ENCODE data around the gene PHC1. TPM values are rescaled to one million over a fixed set of nuclear protein-coding genes. Genes with fewer than 3 reads are reported as not detected.
"Not testable (repeated sequence)": the region's sequence is repeated elsewhere in the genome, so short reads cannot be mapped to it uniquely, and the experiment has no call there.

PHC1 gene
- total RNA-seq, 1 donor from 2014 or later: 209 TPM

DNA sequence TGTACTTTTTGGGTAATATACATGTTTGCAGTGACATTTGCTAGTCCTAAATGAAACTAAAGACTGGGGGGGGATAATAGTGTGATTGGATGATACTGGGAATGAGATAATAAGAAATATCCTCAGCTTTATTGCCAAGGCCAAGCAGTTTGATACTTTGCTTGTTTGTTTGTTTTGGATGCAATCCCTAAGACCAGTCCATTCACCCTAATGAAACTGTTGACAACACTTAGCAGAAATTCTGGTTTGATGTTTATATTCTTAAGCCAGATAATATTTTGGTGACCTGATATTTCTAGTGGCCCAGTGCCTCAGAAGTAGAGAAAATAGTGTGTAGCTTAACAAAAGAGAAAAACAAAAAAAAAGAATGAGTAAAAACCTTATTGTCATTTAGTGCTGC is 1.8 kb downstream of the PHC1 start:
- H3K9me3 Mint-ChIP-seq (ENCODE audit: low read depth): no peaks in the 10 kb centered on the region
- H3K36me3 Mint-ChIP-seq (ENCODE audit: insufficient read depth): peaks cover 11% of the 10 kb centered on the region
- H3K4me3 Mint-ChIP-seq (ENCODE audit: low read depth): no peak overlapping the region
- H3K27ac Mint-ChIP-seq: no peak overlapping the region
- TF ChIP-seq, protein P1, sequence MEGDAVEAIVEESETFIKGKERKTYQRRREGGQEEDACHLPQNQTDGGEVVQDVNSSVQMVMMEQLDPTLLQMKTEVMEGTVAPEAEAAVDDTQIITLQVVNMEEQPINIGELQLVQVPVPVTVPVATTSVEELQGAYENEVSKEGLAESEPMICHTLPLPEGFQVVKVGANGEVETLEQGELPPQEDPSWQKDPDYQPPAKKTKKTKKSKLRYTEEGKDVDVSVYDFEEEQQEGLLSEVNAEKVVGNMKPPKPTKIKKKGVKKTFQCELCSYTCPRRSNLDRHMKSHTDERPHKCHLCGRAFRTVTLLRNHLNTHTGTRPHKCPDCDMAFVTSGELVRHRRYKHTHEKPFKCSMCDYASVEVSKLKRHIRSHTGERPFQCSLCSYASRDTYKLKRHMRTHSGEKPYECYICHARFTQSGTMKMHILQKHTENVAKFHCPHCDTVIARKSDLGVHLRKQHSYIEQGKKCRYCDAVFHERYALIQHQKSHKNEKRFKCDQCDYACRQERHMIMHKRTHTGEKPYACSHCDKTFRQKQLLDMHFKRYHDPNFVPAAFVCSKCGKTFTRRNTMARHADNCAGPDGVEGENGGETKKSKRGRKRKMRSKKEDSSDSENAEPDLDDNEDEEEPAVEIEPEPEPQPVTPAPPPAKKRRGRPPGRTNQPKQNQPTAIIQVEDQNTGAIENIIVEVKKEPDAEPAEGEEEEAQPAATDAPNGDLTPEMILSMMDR (IDR thresholded peaks at IDR 0.05; ENCODE audit: unreplicated experiment): no peak
- no peaks in the 10 kb centered on the region for H3K27me3 Mint-ChIP-seq
- no peak for DNase-seq (ENCODE audit: low spot score, unreplicated experiment)
- peaks cover 27% of the 10 kb centered on the region for H3K4me1 Mint-ChIP-seq (ENCODE audit: low read depth)

DNA sequence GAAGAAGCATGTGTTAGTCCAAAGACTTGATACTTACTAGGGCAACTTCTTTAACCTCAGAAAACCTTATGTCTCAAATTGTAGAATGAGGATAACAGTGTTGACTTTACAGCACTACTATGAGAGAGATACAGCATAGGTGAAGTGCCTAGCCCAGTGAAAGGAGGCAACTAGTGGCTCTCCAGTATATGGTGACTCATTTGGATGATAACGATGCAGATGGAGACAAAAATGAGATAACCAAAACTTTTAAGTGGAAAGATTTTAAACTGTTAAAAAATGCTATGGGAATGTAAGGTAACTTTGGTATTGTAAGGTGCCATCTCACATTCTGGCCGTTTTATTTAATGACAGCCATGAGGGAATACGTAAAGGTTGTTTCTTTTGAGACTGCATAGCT is 2.7 kb downstream of the PHC1 start:
- TF ChIP-seq, protein P1 (IDR thresholded peaks at IDR 0.05; ENCODE audit: unreplicated experiment): no peak
- H3K36me3 Mint-ChIP-seq (ENCODE audit: insufficient read depth): peaks cover 15% of the 10 kb centered on the region
- no peaks in the 10 kb centered on the region for H3K9me3 Mint-ChIP-seq (ENCODE audit: low read depth)
- no peak for DNase-seq (ENCODE audit: low spot score, unreplicated experiment)
- no peak overlapping the region for H3K27ac Mint-ChIP-seq
- no peak overlapping the region for H3K4me3 Mint-ChIP-seq (ENCODE audit: low read depth)
- H3K4me1 Mint-ChIP-seq (ENCODE audit: low read depth): peaks cover 21% of the 10 kb centered on the region
- no peaks in the 10 kb centered on the region for H3K27me3 Mint-ChIP-seq

DNA sequence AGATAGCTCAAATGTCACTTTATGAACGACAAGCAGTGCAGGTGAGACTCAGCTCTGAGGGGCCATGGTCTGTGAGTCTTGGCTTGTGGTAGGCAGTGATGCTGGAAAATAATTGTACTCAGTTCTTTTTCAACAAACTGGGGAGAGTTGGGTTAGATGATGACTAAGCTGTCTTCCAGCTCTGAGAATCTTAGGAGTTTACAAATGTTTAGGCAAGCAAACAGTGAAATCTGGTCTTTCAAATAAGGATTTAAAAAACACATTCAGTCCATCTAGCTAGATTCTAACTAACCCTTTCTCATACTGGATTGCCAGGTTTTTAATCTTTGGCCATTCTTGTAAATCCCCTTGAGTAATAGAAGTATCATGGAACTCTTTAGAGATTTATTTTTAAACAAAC is 3.4 kb downstream of the PHC1 start:
- Mint-ChIP-seq H3K4me3 (ENCODE audit: low read depth) (no peak overlapping the region), H3K4me1 (ENCODE audit: low read depth) (peaks cover 14% of the 10 kb centered on the region), H3K27me3 (no peaks in the 10 kb centered on the region), H3K36me3 (ENCODE audit: insufficient read depth) (peaks cover 21% of the 10 kb centered on the region), H3K9me3 (ENCODE audit: low read depth) (no peaks in the 10 kb centered on the region), H3K27ac (no peak overlapping the region)
- TF ChIP-seq, protein P1 (IDR thresholded peaks at IDR 0.05; ENCODE audit: unreplicated experiment): no peak
- no peak for DNase-seq (ENCODE audit: low spot score, unreplicated experiment)

DNA sequence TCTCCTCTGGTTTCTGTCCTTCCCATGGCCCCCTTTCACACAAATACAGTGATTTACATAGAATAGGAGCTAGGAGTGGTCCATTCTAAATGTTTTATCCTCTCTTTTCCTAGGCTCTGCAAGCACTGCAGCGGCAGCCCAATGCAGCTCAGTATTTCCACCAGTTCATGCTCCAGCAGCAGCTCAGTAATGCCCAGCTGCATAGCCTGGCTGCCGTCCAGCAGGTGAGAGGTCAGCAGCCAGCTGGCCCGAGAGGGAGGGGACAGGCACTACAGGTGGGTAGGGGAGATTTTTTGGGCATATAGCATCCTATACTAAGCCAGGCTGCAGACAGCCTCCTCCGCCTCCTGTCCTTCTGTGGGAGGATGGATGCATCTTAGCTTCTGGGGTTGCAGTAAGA is 5.3 kb downstream of the PHC1 start:
- peaks cover 30% of the 10 kb centered on the region for H3K36me3 Mint-ChIP-seq (ENCODE audit: insufficient read depth)
- not testable (repeated sequence) for H3K4me3 Mint-ChIP-seq (ENCODE audit: low read depth); H3K4me1 Mint-ChIP-seq (ENCODE audit: low read depth); H3K27me3 Mint-ChIP-seq; H3K9me3 Mint-ChIP-seq (ENCODE audit: low read depth); DNase-seq (ENCODE audit: low spot score, unreplicated experiment); H3K27ac Mint-ChIP-seq

DNA sequence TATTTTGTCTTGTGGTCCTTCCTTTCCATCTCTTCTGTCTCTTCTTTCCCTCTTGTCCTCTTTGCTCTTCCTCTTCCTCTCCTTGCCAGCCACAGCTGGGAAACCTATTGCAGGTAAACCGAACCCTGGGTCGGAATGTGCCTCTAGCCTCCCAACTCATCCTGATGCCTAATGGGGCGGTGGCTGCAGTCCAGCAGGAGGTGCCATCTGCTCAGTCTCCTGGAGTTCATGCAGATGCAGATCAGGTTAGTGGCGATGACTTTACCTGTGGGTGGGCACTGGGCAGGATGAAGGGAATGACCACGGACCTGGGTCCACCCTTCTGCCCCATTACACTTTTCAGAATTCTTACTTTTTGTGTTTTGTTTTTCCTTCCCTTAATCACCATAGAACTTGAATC is 8.2 kb downstream of the PHC1 start:
- Mint-ChIP-seq H3K27ac (no peak overlapping the region), H3K4me1 (ENCODE audit: low read depth) (no peaks in the 10 kb centered on the region), H3K9me3 (ENCODE audit: low read depth) (no peaks in the 10 kb centered on the region), H3K36me3 (ENCODE audit: insufficient read depth) (peaks cover 30% of the 10 kb centered on the region), H3K27me3 (no peaks in the 10 kb centered on the region), H3K4me3 (ENCODE audit: low read depth) (no peak overlapping the region)
- TF ChIP-seq, protein P1 (IDR thresholded peaks at IDR 0.05; ENCODE audit: unreplicated experiment): no peak
- DNase-seq (ENCODE audit: low spot score, unreplicated experiment): no peak

DNA sequence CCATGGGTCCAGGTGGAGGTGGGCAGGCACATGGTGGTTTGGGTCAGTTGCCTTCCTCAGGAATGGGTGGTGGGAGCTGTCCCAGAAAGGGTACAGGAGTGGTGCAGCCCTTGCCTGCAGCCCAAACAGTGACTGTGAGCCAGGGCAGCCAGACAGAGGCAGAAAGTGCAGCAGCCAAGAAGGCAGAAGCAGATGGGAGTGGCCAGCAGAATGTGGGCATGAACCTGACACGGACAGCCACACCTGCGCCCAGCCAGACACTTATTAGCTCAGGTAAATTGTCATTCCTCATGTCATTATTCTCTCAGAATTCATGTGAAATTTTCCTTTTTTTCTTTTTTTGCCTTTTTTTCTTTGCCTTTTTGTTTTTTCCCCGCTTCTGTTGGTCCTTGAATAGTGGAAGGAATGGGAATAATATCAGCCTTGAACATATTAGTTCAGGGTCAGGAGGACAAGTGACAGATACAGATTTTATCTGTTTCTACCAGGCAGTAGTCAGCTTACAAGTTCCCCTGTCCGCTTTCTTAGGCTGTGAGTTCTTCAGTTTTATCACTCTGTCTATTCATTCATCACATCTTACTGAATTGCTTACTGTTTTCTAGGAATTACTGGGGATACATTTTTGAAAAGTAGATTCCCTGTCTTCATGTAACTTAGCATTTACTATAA is 16.5 kb downstream of the PHC1 start:
- peaks cover 23% of the 10 kb centered on the region for H3K36me3 Mint-ChIP-seq (ENCODE audit: insufficient read depth)
- H3K27me3 Mint-ChIP-seq; H3K27ac Mint-ChIP-seq; DNase-seq (ENCODE audit: low spot score, unreplicated experiment); H3K9me3 Mint-ChIP-seq (ENCODE audit: low read depth); H3K4me1 Mint-ChIP-seq (ENCODE audit: low read depth); H3K4me3 Mint-ChIP-seq (ENCODE audit: low read depth): not testable (repeated sequence)

DNA sequence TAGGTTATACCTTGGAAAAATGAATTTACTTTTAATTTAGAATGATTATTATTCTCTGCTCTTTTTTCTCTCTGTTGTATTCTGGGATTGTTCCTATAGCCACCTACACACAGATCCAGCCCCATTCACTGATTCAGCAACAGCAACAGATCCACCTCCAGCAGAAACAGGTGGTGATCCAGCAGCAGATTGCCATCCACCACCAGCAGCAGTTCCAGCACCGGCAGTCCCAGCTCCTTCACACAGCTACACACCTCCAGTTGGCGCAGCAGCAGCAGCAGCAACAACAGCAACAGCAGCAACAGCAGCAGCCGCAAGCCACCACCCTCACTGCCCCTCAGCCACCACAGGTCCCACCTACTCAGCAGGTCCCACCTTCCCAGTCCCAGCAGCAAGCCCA is 18.2 kb downstream of the PHC1 start:
- not testable (repeated sequence) for H3K4me3 Mint-ChIP-seq (ENCODE audit: low read depth); DNase-seq (ENCODE audit: low spot score, unreplicated experiment); H3K27ac Mint-ChIP-seq; H3K9me3 Mint-ChIP-seq (ENCODE audit: low read depth); H3K27me3 Mint-ChIP-seq; H3K4me1 Mint-ChIP-seq (ENCODE audit: low read depth)
- H3K36me3 Mint-ChIP-seq (ENCODE audit: insufficient read depth): peaks cover 34% of the 10 kb centered on the region

DNA sequence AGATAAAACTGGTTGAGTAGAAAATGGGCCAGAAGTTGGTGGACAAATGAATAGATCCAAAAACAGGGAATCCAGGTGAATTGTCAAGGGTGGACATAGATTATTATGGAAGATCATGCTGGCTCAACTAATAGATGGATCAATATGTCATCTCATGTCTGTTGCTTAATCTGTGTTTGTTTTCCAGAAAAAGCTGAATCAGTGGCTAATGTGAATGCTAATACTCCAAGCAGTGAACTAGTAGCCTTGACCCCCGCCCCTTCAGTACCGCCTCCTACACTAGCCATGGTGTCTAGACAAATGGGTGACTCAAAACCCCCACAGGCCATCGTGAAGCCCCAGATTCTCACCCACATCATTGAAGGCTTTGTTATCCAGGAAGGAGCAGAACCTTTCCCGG is 19.8 kb downstream of the PHC1 start:
- not testable (repeated sequence) for H3K4me3 Mint-ChIP-seq (ENCODE audit: low read depth); H3K27ac Mint-ChIP-seq; H3K9me3 Mint-ChIP-seq (ENCODE audit: low read depth); H3K27me3 Mint-ChIP-seq; DNase-seq (ENCODE audit: low spot score, unreplicated experiment); H3K4me1 Mint-ChIP-seq (ENCODE audit: low read depth)
- H3K36me3 Mint-ChIP-seq (ENCODE audit: insufficient read depth): peaks cover 35% of the 10 kb centered on the region
